Skeletal muscle satellite cell (primary cell): Measurements from ENCODE around the gene TGM2.
"Not testable (repeated sequence)": the region's sequence is repeated elsewhere in the genome, so short reads cannot be mapped to it uniquely, and the experiment has no call there.

ENCODE experiments used
- H3K27me3 ChIP-seq: 2 replicates; pipeline ENCODE4 v1.7.0; 2013; ENCODE audit warnings: low read length; ENCODE audit not compliant: control insufficient read depth, insufficient read depth
- H3K36me3 ChIP-seq: 2 replicates; pipeline ENCODE4 v1.7.0; 2013; ENCODE audit warnings: mild to moderate bottlenecking, control low read depth, low read length; ENCODE audit not compliant: insufficient read depth
- H3K4me1 ChIP-seq: 2 replicates; pipeline ENCODE4 v1.7.0; 2013; ENCODE audit warnings: low read length; ENCODE audit not compliant: control insufficient read depth, insufficient read depth
- H3K4me2 ChIP-seq: 2 replicates; pipeline ENCODE4 v1.7.0; 2013; ENCODE audit warnings: mild to moderate bottlenecking, low read length
- H3K4me3 ChIP-seq: 2 replicates; pipeline ENCODE4 v1.7.0; 2013; ENCODE audit warnings: low read length
- H3K9ac ChIP-seq: 2 replicates; pipeline ENCODE4 v1.7.0; 2013; ENCODE audit warnings: mild to moderate bottlenecking, low read depth, low read length, moderate library complexity
- H3K9me3 ChIP-seq: replicated peaks from 2 replicates; pipeline ENCODE4 v1.7.0; 2013; ENCODE audit warnings: mild to moderate bottlenecking, control low read depth, low read length

TGM2 gene

DNA sequence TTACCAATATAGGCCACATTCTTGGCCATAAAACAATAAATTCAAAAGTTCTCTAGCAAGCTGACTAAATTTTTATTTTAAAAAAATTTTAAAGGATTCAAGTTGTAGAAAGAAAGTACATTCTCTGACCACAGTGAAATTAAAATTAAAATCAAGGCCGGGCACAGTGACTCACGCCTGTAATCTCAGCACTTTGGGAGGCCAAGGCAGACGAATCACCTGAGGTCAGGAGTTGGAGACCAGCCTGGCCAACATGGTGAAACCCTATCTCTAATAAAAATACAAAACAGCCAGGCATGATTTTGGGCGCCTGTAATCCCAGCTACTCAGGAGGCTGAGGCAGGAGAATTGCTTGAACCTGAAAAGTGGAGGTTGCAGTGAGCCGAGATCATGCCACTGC, 62.9 kb downstream of the TGM2 start:
- H3K9ac ChIP-seq, H3K4me3 ChIP-seq, H3K4me2 ChIP-seq, H3K9me3 ChIP-seq, H3K36me3 ChIP-seq, H3K27me3 ChIP-seq, H3K4me1 ChIP-seq: not testable (repeated sequence)

DNA sequence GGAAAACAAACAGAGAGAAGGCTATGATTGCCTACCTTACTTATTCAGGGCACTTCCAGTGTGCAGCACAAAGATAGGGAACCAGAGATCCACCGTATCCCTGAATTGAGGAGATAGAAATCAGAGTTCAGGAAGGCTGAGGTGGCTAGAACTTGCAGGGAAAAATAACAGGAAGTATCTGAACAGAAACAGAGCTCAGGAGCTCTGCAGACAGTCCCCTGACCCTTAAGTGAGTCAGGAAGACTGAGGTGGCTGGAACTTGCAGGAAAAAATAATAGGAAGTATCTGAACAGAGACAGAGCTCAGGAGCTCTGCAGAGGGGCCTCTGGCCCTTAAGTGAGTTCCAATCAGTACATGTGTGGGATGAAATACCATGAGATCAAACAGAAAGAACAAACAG, 66.1 kb downstream of the TGM2 start:
- no peak overlapping the region for H3K4me3 ChIP-seq
- no peaks in the 10 kb centered on the region for H3K27me3 ChIP-seq
- H3K4me2 ChIP-seq = no peak overlapping the region
- no peaks in the 10 kb centered on the region for H3K9me3 ChIP-seq
- no peak overlapping the region for H3K9ac ChIP-seq
- peaks cover 22% of the 10 kb centered on the region for H3K4me1 ChIP-seq
- H3K36me3 ChIP-seq = no peaks in the 10 kb centered on the region

- Histone ChIP-seq H3K4me1 (peaks cover 35% of the 10 kb centered on the region), H3K4me3 (no peak overlapping the region), H3K36me3 (peaks cover 8% of the 10 kb centered on the region), H3K4me2 (no peak overlapping the region), H3K9ac (peak overlapping the region; percentile 59), H3K9me3 (no peaks in the 10 kb centered on the region), H3K27me3 (no peaks in the 10 kb centered on the region)
Observed at GRCh38 chr20:38095017-38095686, 69.9 kb downstream of the TGM2 start.

DNA sequence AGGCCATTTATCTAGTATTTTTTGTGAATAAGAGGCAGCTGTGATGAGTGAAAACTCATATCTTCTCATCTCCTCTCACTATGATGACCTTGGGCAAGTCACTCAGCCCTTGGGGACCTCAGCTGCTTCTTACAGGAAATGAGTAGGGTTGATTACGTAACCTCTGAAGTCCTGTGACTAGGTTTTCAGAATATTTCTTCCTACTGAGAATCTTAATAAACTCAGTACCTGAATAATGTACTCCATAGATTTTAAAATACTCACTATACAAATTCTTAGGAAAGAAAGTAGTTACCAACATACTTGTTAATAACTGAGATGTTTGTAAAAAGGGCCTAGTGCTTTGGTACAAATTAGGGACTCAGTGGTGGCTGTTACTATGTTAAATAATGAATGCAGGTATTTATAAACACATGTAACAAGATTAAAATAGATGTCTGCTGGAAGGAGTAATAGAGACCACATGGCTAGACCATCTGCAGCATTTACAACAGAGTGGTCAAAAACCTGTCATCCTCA, 70.6 kb downstream of the TGM2 start:
- Histone ChIP-seq H3K9me3 (no peaks in the 10 kb centered on the region), H3K27me3 (no peaks in the 10 kb centered on the region), H3K36me3 (peaks cover 15% of the 10 kb centered on the region), H3K4me2 (peak overlapping the region; percentile 18), H3K9ac (peak overlapping the region; percentile 59), H3K4me1 (peaks cover 35% of the 10 kb centered on the region), H3K4me3 (no peak overlapping the region)

GRCh38 chr20:38093641-38094077, 71.4 kb downstream of the TGM2 start:
- Histone ChIP-seq H3K27me3 (no peaks in the 10 kb centered on the region), H3K4me1 (peaks cover 29% of the 10 kb centered on the region), H3K36me3 (peaks cover 20% of the 10 kb centered on the region), H3K9me3 (no peaks in the 10 kb centered on the region), H3K4me2 (no peak overlapping the region), H3K4me3 (no peak overlapping the region), H3K9ac (no peak overlapping the region)

- H3K9ac ChIP-seq = no peak overlapping the region
Observed at GRCh38 chr20:38092915-38093314, 72.2 kb downstream of the TGM2 start.

DNA sequence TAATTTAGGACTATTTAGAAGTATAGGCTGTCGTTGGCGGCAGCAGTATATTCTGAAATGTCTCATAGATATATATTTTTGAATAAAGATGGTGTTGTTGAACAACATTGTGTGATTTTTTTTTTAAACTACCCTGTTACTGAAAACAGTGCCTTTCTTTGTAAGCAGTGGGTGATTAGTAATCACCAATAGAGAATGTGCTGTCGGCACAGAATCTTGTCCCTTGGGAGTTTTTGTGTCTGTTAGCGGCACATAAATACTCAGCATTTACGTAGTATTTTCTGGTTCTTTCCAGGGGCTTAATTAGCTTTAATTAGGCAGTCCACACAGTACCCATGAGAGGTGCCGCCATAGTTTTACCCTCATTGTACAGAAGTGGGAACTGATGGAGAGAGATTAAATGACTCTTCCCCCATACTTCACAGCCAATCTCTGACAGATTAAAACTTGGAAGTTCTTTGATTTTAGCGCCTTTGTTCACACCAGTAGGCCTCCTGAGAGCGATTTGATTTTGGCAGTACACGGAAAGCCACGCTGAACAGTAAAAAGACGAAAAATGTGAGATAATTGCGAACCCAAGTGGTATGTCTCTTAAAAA, 72.7 kb downstream of the TGM2 start:
- no peak overlapping the region for H3K4me2 ChIP-seq
- peaks cover 33% of the 10 kb centered on the region for H3K36me3 ChIP-seq
- H3K9me3 ChIP-seq = no peaks in the 10 kb centered on the region
- peaks cover 29% of the 10 kb centered on the region for H3K4me1 ChIP-seq
- no peak overlapping the region for H3K4me3 ChIP-seq
- H3K9ac ChIP-seq = no peak overlapping the region
- no peaks in the 10 kb centered on the region for H3K27me3 ChIP-seq

More at GRCh38 chr20:38092915-38093314, 72.2 kb downstream of the TGM2 start:
- H3K4me2 ChIP-seq = no peak overlapping the region
- peaks cover 29% of the 10 kb centered on the region for H3K4me1 ChIP-seq
- H3K36me3 ChIP-seq = peaks cover 27% of the 10 kb centered on the region
- H3K4me3 ChIP-seq = no peak overlapping the region
- no peaks in the 10 kb centered on the region for H3K27me3 ChIP-seq
- no peaks in the 10 kb centered on the region for H3K9me3 ChIP-seq

GRCh38 chr20:38091441-38092216, 73.4 kb downstream of the TGM2 start:
- Histone ChIP-seq H3K27me3 (no peaks in the 10 kb centered on the region), H3K4me1 (peaks cover 29% of the 10 kb centered on the region), H3K9me3 (no peaks in the 10 kb centered on the region), H3K4me3 (no peak overlapping the region), H3K4me2 (peak overlapping the region; percentile 18), H3K9ac (no peak overlapping the region), H3K36me3 (peaks cover 40% of the 10 kb centered on the region)

GRCh38 chr20:38090061-38090460, 75.0 kb downstream of the TGM2 start:
- H3K4me3 ChIP-seq = no peak overlapping the region
- H3K4me2 ChIP-seq = no peak overlapping the region
- H3K27me3 ChIP-seq = no peaks in the 10 kb centered on the region
- no peaks in the 10 kb centered on the region for H3K9me3 ChIP-seq
- peaks cover 54% of the 10 kb centered on the region for H3K36me3 ChIP-seq
- peaks cover 24% of the 10 kb centered on the region for H3K4me1 ChIP-seq
- no peak overlapping the region for H3K9ac ChIP-seq

DNA sequence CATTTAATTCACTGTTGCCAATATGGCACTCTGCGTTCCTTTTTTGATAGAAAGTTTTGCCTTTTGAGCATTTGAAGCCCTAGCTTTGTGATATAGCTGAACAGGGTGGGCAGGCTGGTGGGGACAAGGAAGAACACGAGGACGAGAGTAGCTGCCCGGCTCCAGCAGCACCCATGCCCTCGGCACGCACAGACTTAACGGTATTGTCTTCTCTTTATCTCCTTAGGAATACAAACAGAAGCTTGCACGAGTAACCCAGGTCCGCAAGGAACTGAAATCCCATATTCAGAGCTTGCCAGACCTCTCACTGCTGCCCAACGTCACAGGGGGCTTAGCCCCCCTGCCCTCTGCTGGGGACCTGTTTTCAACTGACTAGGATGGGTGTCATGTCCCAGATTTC, 75.6 kb downstream of the TGM2 start:
- H3K27me3 ChIP-seq = no peaks in the 10 kb centered on the region
- no peaks in the 10 kb centered on the region for H3K9me3 ChIP-seq
- no peak overlapping the region for H3K4me2 ChIP-seq
- H3K4me1 ChIP-seq = peaks cover 18% of the 10 kb centered on the region
- H3K4me3 ChIP-seq = no peak overlapping the region
- no peak overlapping the region for H3K9ac ChIP-seq
- peaks cover 59% of the 10 kb centered on the region for H3K36me3 ChIP-seq

GRCh38 chr20:38085026-38085425, 80.0 kb downstream of the TGM2 start:
- peaks cover 63% of the 10 kb centered on the region for H3K36me3 ChIP-seq
- H3K4me3 ChIP-seq = no peak overlapping the region
- no peak overlapping the region for H3K4me2 ChIP-seq

More at GRCh38 chr20:38085026-38085425, 80.0 kb downstream of the TGM2 start:
- H3K4me1 ChIP-seq = peaks cover 4% of the 10 kb centered on the region
- H3K27me3 ChIP-seq = no peaks in the 10 kb centered on the region
- H3K9me3 ChIP-seq = no peaks in the 10 kb centered on the region
- no peak overlapping the region for H3K9ac ChIP-seq
